ENCODE results near the gene BATF.

The BATF gene

GRCh38 chr14:75501080-75501479 lies 21.2 kb upstream of the BATF start:
- Histone ChIP-seq H3K4me3 (ENCODE audit: low read depth in 1 of 2, low read length in 1 of 2) (no peak overlapping the region), H3K36me3 (no peaks in the 10 kb centered on the region), H3K27me3 (no peaks in the 10 kb centered on the region), H3K4me1 (ENCODE audit: control insufficient read depth in 1 of 2, insufficient read depth in 1 of 2, low read depth in 1 of 2, low read length in 1 of 2) (no peaks in the 10 kb centered on the region), H3K27ac (no peak overlapping the region), H3K9me3 (no peaks in the 10 kb centered on the region)
- no peak for TF ChIP-seq CTCF (IDR thresholded peaks at IDR 0.05)

- no peak for TF ChIP-seq CTCF (IDR thresholded peaks at IDR 0.05)
- H3K36me3 ChIP-seq: no peaks in the 10 kb centered on the region
- H3K4me3 ChIP-seq (ENCODE audit: low read depth in 1 of 2, low read length in 1 of 2): no peak overlapping the region
- H3K9me3 ChIP-seq: no peaks in the 10 kb centered on the region
- H3K27ac ChIP-seq: no peak overlapping the region
- no peaks in the 10 kb centered on the region for H3K27me3 ChIP-seq
- no peaks in the 10 kb centered on the region for H3K4me1 ChIP-seq (ENCODE audit: control insufficient read depth in 1 of 2, insufficient read depth in 1 of 2, low read depth in 1 of 2, low read length in 1 of 2)
Observed at GRCh38 chr14:75504411-75504810, 17.9 kb upstream of the BATF start.

- H3K4me3 ChIP-seq (ENCODE audit: low read depth in 1 of 2, low read length in 1 of 2): no peak overlapping the region
- no peak for TF ChIP-seq CTCF (IDR thresholded peaks at IDR 0.05)
- no peaks in the 10 kb centered on the region for H3K27me3 ChIP-seq
- H3K36me3 ChIP-seq: no peaks in the 10 kb centered on the region
- no peaks in the 10 kb centered on the region for H3K9me3 ChIP-seq
- H3K4me1 ChIP-seq (ENCODE audit: control insufficient read depth in 1 of 2, insufficient read depth in 1 of 2, low read depth in 1 of 2, low read length in 1 of 2): no peaks in the 10 kb centered on the region
- no peak overlapping the region for H3K27ac ChIP-seq
Observed at GRCh38 chr14:75506930-75507329, 15.3 kb upstream of the BATF start.

- Histone ChIP-seq H3K9me3 (no peaks in the 10 kb centered on the region), H3K27ac (no peak overlapping the region), H3K4me1 (ENCODE audit: control insufficient read depth in 1 of 2, insufficient read depth in 1 of 2, low read depth in 1 of 2, low read length in 1 of 2) (peaks cover 9% of the 10 kb centered on the region in 2 experiments), H3K4me3 (ENCODE audit: low read depth in 1 of 2, low read length in 1 of 2) (no peak overlapping the region), H3K36me3 (no peaks in the 10 kb centered on the region), H3K27me3 (no peaks in the 10 kb centered on the region)
- TF ChIP-seq CTCF (IDR thresholded peaks at IDR 0.05): no peak
Observed at GRCh38 chr14:75510547-75510946, 11.7 kb upstream of the BATF start.

- H3K27ac ChIP-seq: no peak overlapping the region
- no peak for TF ChIP-seq CTCF (IDR thresholded peaks at IDR 0.05)
- peaks cover 14 to 15% of the 10 kb centered on the region in 2 experiments for H3K4me1 ChIP-seq (ENCODE audit: control insufficient read depth in 1 of 2, insufficient read depth in 1 of 2, low read depth in 1 of 2, low read length in 1 of 2)
- H3K27me3 ChIP-seq: no peaks in the 10 kb centered on the region
- H3K9me3 ChIP-seq: no peaks in the 10 kb centered on the region
- H3K4me3 ChIP-seq (ENCODE audit: low read depth in 1 of 2, low read length in 1 of 2): no peak overlapping the region
- H3K36me3 ChIP-seq: no peaks in the 10 kb centered on the region
Observed at GRCh38 chr14:75511201-75511600, 11.1 kb upstream of the BATF start.
